ENCODE measurements around the gene SYVN1.

SYVN1 gene

GRCh38 chr11:65087827-65088226 lies 46.5 kb downstream of the SYVN1 start:
- no peak for DNase-seq (ENCODE audit: low read depth in 3 of 3)

GRCh38 chr11:65087216-65087615 lies 47.1 kb downstream of the SYVN1 start:
- DNase-seq (ENCODE audit: low read depth in 3 of 3): no peak

GRCh38 chr11:65086809-65087208 lies 47.5 kb downstream of the SYVN1 start:
- DNase-seq (ENCODE audit: low read depth in 3 of 3): no peak

GRCh38 chr11:65085446-65085845 lies 48.9 kb downstream of the SYVN1 start:
- no peak for DNase-seq (ENCODE audit: low read depth in 3 of 3)

- no peak for DNase-seq (ENCODE audit: low read depth in 3 of 3)
Observed at GRCh38 chr11:65084598-65085375, 49.5 kb downstream of the SYVN1 start.

GRCh38 chr11:65083834-65084597 lies 50.3 kb downstream of the SYVN1 start, which contains the start of the genes CDCA5 and ZFPL1:
TSS of gene CDCA5 (minus strand) at chr11:65084040. CDS start at chr11:65083978, 62 bp downstream.
TSS of gene ZFPL1 (plus strand) at chr11:65084222. CDS start at chr11:65084699, 477 bp downstream.
- peak; percentile 89 to 91 (median 91) for DNase-seq (ENCODE audit: low read depth in 3 of 3)

GRCh38 chr11:65083134-65083833 lies 51.0 kb downstream of the SYVN1 start:
- DNase-seq (ENCODE audit: low read depth in 3 of 3): no peak

GRCh38 chr11:65078786-65079342 lies 55.5 kb downstream of the SYVN1 start:
- DNase-seq (ENCODE audit: low read depth in 3 of 3): no peak

- DNase-seq (ENCODE audit: low read depth in 3 of 3): peak; percentile 42 to 56 (median 52)
Observed at GRCh38 chr11:65078151-65078550, 56.2 kb downstream of the SYVN1 start.

GRCh38 chr11:65077451-65077850 lies 56.9 kb downstream of the SYVN1 start:
- DNase-seq (ENCODE audit: low read depth in 3 of 3): no peak
